HG03520 (cell line): ENCODE measurements around the gene PTPRJ.

Source experiments
- ATAC-seq: cut with Tn5 transposase; IDR thresholded peaks from one replicate; pipeline ENCODE4 v1.9.1; 2021; ENCODE audit warnings: mild to moderate bottlenecking, moderate library complexity; ENCODE audit not compliant: unreplicated experiment

PTPRJ gene

DNA sequence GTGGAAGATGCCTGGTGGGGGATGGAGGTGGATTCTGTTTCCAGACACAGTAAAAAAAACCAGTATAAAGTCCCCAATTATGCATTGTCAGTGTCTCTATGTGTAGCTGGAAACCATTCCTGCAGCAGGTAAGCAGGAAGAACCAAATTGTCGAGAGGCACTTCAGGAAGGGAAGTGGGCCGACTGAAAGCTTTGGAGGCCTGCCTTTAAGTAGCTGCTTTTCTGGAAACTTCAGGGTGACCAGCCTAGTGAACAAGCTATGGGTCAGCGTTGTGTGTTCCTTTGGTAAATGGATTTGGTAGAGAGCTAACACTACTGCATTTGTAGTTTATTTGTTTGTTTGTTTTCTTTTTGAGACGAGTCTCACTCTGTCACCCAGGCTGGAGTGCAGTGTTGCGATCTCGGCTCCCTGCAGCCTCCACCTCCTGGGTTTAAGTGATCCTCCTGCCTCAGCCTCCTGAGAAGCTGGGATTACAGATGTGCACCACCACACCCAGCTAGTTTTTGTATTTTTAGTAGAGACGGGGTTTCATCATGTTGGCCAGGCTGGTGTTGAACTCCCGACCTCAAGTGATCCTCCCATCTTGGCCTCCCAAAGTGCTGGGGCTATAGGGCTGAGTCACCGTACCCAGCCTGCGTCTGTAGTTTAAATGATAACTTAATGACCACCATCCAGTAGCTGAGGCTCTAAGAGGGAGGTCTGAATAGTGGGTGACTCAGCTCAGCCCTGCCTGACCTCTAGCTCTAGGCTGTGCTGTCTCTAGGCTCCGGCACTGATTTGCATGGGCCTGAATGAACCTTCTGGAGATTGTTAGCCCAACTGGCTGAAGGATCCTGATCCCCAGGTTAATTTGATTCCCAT is 12.8 kb downstream of the PTPRJ start:
- no peak for ATAC-seq

DNA sequence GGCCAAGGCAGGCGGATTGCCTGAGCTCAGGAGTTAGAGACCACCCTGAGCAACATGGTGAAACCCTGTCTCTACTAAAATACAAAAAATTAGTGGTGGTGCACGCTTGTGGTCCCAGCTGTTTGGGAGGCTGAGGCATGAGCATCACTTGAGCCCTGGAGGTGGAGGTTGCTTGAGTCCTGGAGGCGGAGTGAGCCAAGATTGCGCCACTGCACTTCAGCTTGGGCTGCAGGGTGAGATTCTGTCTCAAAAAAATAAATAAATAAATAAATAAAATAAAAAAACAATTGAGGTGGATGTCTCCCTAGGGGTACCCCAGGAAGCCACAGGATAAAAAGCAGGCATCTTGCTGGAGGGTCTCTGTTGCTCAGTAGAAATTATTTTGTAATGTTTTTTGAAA is 14.1 kb downstream of the PTPRJ start:
- no peak for ATAC-seq

DNA sequence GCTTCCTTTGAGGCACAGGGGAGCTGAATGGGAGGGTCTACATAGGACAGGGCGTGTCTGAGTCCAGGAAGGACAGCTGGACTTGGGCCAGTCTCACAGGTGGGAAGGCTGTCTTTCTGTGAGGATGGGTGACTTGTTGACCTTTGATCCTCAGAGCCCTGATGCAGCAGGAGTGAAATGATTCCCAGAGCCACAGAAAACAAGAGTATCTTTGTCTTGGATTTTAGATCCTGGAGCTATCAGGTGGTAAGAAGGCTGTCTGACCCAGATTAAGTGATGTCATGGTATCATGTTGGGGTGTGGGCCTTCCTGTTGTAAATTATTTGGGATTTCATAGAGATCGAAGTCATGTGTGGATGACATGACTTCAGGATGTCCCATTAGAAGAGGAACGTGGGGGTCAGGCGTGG is 15.0 kb downstream of the PTPRJ start:
- ATAC-seq: no peak

GRCh38 chr11:47997063-47998053 is 17.0 kb downstream of the PTPRJ start:
- no peak for ATAC-seq

DNA sequence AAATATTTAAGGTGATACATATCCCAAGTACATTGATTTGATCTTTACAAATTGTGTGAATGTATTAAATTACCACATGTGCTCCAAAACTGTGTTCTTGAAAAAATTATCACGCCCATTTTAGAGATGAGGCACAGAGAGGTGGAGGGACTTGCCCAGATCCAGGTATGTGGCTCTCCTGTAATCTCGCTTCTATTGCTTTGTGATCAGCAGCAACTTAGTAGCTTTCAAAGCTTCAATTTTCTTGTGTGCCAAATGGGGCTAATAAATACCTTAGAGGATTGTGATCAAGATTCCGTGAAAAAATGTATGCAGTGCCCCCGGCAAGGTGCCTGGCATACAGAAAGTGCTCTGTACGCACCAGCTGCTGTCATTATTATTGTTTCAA is 18.0 kb downstream of the PTPRJ start:
- no peak for ATAC-seq

DNA sequence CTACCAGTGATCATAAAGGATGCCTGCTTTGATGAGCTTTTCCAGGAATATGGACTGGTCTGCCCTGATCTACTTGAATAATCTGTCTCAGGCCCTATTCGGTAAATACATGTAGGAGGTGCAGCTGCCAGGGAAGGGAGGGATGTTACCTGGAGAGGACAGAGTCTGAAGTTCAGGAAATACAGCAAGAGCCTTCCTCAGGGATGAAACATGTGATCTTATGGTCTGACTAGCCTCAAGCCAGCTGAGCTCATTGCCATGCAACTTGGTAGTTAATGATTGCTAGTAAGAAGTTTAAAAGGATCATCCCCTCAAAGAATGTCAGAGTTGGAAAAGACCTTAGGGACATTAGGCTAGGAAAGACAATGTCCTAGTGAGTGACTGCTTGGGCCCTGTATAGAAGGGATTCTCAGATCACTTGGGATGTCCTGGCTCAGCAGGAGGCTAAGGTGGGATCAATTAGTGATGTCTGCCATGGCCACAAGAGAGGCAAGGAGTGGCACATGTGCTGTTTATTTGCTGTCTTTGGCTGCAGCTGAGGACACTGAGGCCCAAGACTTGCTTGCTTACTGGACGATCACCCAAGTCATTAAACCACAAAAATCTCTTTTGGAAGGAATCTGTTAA is 18.5 kb downstream of the PTPRJ start:
- no peak for ATAC-seq

DNA sequence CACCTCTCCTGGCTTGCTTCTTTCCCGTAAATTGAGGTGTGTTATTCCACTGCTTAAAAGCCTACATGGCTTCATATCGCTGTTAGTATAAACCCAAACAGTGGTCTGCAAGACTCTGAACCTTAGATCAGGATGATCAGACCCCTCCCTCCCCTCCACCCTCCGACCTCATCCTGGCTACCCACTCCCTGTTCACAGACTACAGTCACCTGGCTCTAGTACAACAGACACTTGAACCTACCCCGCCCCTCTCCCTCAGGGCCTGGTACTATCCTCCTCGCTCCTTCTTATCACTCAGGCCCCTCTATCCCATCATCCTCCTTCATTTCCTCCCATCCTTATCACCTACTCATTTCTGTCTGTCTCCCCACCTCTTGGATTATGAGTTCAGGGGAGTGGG is 20.1 kb downstream of the PTPRJ start:
- no peak for ATAC-seq

DNA sequence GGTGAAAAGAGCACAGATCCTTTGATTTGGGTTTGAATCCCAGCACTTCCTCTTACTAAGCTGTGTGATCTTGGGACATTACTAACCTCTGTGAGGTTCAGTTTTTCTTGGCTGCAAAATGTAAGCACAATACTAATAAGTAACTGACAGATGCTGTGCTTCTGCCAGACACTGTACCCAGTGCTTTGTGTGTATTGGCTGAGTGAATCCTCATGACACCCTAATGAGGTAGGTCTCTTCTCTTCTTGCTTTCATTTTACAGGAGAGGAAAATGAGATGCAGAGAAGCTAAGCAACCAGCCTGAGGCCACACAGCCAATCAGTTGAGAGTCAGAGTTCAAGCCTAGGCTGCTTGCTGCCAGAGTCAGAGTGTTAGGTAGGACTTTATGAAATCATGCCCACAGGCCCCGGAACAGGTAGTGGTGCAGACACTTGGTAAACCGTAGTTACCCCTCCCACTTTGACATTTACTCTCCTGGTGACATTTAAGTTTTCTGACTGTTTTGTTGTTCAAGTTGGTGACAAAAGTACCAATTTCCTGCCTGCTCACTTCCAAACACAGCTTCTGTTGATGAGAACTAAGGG is 21.2 kb downstream of the PTPRJ start:
- peak; percentile 68 for ATAC-seq

DNA sequence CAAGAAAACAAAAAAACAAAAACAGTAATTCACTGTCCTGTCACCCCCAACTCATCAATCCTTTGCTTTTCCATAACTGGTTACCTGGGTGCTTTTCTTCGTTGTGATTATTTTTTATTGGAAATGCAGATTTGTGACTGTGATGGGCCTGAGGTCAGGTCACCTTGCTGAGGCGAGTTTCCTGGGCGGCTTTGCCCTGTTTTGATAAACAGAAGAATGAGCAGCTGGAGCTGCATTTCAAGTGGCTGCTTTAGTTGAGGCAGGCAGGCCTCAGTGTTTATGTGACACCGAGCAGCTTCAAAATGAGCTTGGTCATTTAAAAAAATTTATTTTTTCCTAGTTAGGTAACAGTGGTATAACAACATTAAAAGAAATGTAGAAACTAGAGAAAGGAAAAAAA is 22.2 kb downstream of the PTPRJ start:
- no peak for ATAC-seq

DNA sequence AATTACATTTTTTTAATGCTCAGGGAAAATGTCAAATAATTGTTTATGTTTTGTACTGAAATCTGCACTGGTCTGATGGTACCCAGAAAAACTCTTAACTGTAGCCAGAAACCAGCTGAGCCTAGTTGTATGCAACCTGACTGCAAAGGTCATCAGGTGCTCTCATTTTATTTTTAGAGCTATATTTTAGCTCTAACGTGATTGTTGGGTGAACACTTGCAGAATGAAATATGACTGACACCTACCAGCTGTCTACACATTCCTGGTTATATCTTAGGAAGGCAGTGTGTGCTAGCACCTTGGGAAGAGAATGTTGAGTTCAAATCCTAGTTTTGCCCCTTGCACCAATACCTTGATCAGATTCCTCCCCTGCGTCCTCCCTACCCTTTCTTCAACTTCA is 23.6 kb downstream of the PTPRJ start:
- ATAC-seq: no peak

- ATAC-seq: no peak
Measured at GRCh38 chr11:48004456-48004855, 24.1 kb downstream of the PTPRJ start.

DNA sequence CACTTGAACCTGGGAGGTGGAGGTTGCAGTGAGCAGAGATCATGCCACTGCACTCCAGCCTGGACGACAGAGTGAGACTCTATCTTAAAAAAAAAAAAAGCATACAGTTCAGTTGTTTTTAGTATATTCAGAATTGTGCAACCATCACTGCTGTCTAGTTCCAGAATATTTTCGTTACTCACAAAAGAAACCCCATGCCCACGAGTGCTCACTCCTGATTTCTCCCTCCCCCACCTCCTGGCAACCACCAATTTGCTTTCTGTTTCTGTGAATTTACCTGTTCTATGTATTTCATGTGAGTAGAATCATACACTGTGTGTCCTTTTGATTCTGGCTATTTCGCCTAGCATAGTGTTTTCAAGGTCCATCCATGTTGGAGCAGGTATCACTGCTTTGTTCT is 24.8 kb downstream of the PTPRJ start:
- ATAC-seq: no peak

- ATAC-seq: no peak
Measured at GRCh38 chr11:48005831-48006270, 25.5 kb downstream of the PTPRJ start.

GRCh38 chr11:48006301-48006992 is 26.1 kb downstream of the PTPRJ start:
- peak; percentile 79 for ATAC-seq

DNA sequence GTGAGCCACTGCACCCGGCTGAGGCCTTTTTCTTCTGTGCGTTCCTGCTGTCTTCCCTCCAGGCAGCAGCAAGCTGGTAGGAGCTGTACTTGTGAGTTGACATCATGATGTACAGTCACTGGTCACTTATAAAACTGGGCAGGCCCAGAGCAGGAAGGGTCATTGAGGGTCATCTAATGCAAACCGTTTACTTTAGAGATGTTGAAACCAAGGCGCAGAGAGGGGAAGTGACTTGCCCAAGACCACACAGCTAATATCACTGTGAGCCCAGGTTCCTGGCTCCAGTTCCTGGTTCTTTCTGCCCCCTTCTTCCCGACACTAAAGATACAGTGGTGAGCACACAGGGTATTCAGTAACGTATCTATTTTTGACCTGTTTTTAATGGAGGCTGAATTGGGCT is 27.3 kb downstream of the PTPRJ start:
- ATAC-seq: no peak

DNA sequence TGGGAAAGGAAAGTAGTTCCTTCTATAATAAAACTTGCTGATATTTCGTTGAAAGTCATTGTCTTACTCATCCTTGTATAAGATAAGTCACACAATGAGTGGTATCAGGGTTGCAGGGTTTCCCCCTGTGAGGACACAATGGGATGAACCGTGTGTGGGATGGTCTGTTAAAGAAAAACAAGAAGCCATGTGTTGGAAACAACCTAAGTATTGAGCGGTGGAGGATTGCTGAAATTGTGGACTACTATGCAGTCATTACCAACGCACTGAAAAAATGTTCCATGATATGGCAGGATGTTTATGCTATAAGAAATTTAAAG is 28.6 kb downstream of the PTPRJ start:
- peak; percentile 44 for ATAC-seq

GRCh38 chr11:48011102-48011797 is 30.9 kb downstream of the PTPRJ start:
- no peak for ATAC-seq

- no peak for ATAC-seq
Measured at GRCh38 chr11:48011798-48012391, 31.5 kb downstream of the PTPRJ start.

GRCh38 chr11:48013269-48013901 is 33.0 kb downstream of the PTPRJ start:
- no peak for ATAC-seq
